Small intestine (tissue), 7 donors: ENCODE measurements around the gene TMEM14C. TPM values are rescaled to one million over a fixed set of nuclear protein-coding genes. Genes with fewer than 3 reads are reported as not detected.

ENCODE experiments used
- DNase-seq, 2 donors: peaks; one replicate each; pipeline versions ENCODE4 v3.0.0 to v3.0.0-alpha.2; 2013
- FAIRE-seq: peaks from 2 replicates; lab custom pipeline; 2012; peaks lifted over from hg19 to GRCh38; lab: Jason Lieb, UNC
- H3K27ac ChIP-seq, 3 donors: one replicate each; pipeline ENCODE4 v1.5.1; 2013; ENCODE audit warnings: low read length in 2 of 3, mild to moderate bottlenecking in 2 of 3, control low read depth in 1 of 3, inconsistent platforms in 1 of 3, low read depth in 1 of 3, moderate library complexity in 1 of 3
- H3K27me3 ChIP-seq, 3 donors: one replicate each; pipeline ENCODE4 v1.6.1; 2013; ENCODE audit warnings: low read length in 3 of 3, inconsistent platforms in 1 of 3; ENCODE audit not compliant: control insufficient read depth in 3 of 3, insufficient read depth in 3 of 3
- H3K36me3 ChIP-seq, 3 donors: one replicate each; pipeline ENCODE4 v1.6.1; 2013; ENCODE audit warnings: low read length in 3 of 3, inconsistent platforms in 1 of 3, low read depth in 1 of 3, mild to moderate bottlenecking in 1 of 3, moderate library complexity in 1 of 3; ENCODE audit not compliant: control insufficient read depth in 3 of 3, insufficient read depth in 2 of 3
- H3K4me1 ChIP-seq, 3 donors: one replicate each; pipeline ENCODE4 v1.6.1; 2013; ENCODE audit warnings: low read length in 2 of 3, inconsistent platforms in 1 of 3, low read depth in 1 of 3, mild to moderate bottlenecking in 1 of 3, moderate library complexity in 1 of 3; ENCODE audit not compliant: control insufficient read depth in 3 of 3, insufficient read depth in 2 of 3
- H3K4me3 ChIP-seq, 3 donors: one replicate each; pipeline ENCODE4 v1.5.1; 2013; ENCODE audit warnings: low read length in 3 of 3, control low read depth in 1 of 3, inconsistent platforms in 1 of 3, low read depth in 1 of 3, mild to moderate bottlenecking in 1 of 3, moderate library complexity in 1 of 3
- H3K9me3 ChIP-seq, 2 donors: one replicate each; pipeline ENCODE4 v1.6.1; 2013; ENCODE audit warnings: low read depth in 1 of 2, low read length in 1 of 2; ENCODE audit not compliant: control insufficient read depth in 2 of 2, insufficient read depth in 1 of 2
- WGBS, 3 donors: extraction: QIAGEN DNeasy Blood & Tissue Kit; methylation state at CpG; one replicate each; pipeline ENCODE4 v1.1.7; 2013; 5-methylcytosine and 5-hydroxymethylcytosine counted together
- polyA plus RNA-seq, 4 donors: library from polyadenylated mRNA; stranded (reverse) in 3 of 4; unstranded in 1 of 4; fragments of 200-250 nt in 3 of 4; fragments of 120-200 nt in 1 of 4; gene quantifications; one replicate each; pipeline versions ENCODE4 v1.2.1 to v1.2.3, GENCODE V29; 2013
- donor health status: healthy with polysubstance abuse.
- donor health status: control.
- donor health status: control.
- donor health status: Bipolar disorder and iron deficiency.
- donor health status: healthy.

The TMEM14C gene
- polyA plus RNA-seq, 4 donors: 105 to 145 (median 140) TPM

GRCh38 chr6:10779076-10779475 is 56.2 kb downstream of the TMEM14C start:
- H3K36me3 ChIP-seq: peaks cover 0 to 21% (median 2%) of the 10 kb centered on the region in 3 donors
- no peaks in the 10 kb centered on the region for H3K27me3 ChIP-seq
- FAIRE-seq (no peak), DNase-seq (no peak)
- 95 to 96% (median 96%) methylated on average over 8 of the region's 8 CpGs for WGBS, 3 donors
- H3K4me3 ChIP-seq: no peak overlapping the region
- H3K27ac ChIP-seq: no peak overlapping the region
- no peaks in the 10 kb centered on the region for H3K4me1 ChIP-seq
- H3K9me3 ChIP-seq: no peaks in the 10 kb centered on the region

Other genes with a start within 250 kb of the TMEM14C start
- 10 to 100 TPM in 1 of 4 donors, 1 to 10 TPM in 3; 6.5 to 39.3 (median 8.4) TPM for gene GCNT2, start 201.7 kb upstream of the TMEM14C start, polyA plus RNA-seq
- 1 to 10 TPM; 1.6 to 7.8 (median 4.0) TPM for gene C6orf52, start 28.5 kb upstream of the TMEM14C start, polyA plus RNA-seq
- 10 to 100 TPM in 2 of 4 donors, 1 to 10 TPM in 2; 5.1 to 17.5 (median 10.3) TPM for gene PAK1IP1, start 28.1 kb upstream of the TMEM14C start, polyA plus RNA-seq
- gene TMEM14B, start 24.7 kb downstream of the TMEM14C start, polyA plus RNA-seq: 10 to 100 TPM; 50.8 to 83.8 (median 63.5) TPM
- gene MAK, start 115.5 kb downstream of the TMEM14C start, polyA plus RNA-seq: under 1 TPM in 2 of 4 donors, not detected in 2; 0.03 to 0.34 TPM
- not detected for gene GCM2, start 159.0 kb downstream of the TMEM14C start, polyA plus RNA-seq
- gene SYCP2L, start 164.0 kb downstream of the TMEM14C start, polyA plus RNA-seq: under 1 TPM in 2 of 4 donors, not detected in 2; 0.07 to 0.40 TPM